NT2/D1 (cell line): Measurements from ENCODE around the gene CPSF3.
"Not testable (repeated sequence)": the region's sequence is repeated elsewhere in the genome, so short reads cannot be mapped to it uniquely, and the experiment has no call there.

Experiments
- DNase-seq: peaks from one replicate; pipeline ENCODE4 v3.0.0-alpha.2; 2011; ENCODE audit warnings: low read depth, low spot score
- H3K27me3 ChIP-seq: 2 replicates; pipeline ENCODE4 v1.6.0; 2011; ENCODE audit warnings: mild to moderate bottlenecking; ENCODE audit not compliant: insufficient read length, insufficient read depth
- H3K36me3 ChIP-seq: 2 replicates; pipeline ENCODE4 v1.6.1; 2011; ENCODE audit warnings: mild to moderate bottlenecking, low read length, mixed read lengths; ENCODE audit not compliant: insufficient read depth, insufficient read length
- H3K4me1 ChIP-seq: 2 replicates; pipeline ENCODE4 v1.5.1; 2011; ENCODE audit not compliant: insufficient read depth, insufficient read length
- H3K4me3 ChIP-seq: 2 replicates; pipeline ENCODE4 v1.5.1; 2011; ENCODE audit warnings: low read depth; ENCODE audit not compliant: insufficient read length
- H3K9ac ChIP-seq: 2 replicates; pipeline ENCODE4 v1.6.0; 2011; ENCODE audit warnings: low read depth; ENCODE audit not compliant: insufficient read length
- H3K9me3 ChIP-seq: 2 replicates; pipeline ENCODE4 v1.5.1; 2011; ENCODE audit warnings: mild to moderate bottlenecking, low read length; ENCODE audit not compliant: insufficient read depth
- SUZ12 ChIP-seq: IDR thresholded peaks from 2 replicates; pipeline ENCODE4 v1.6.1; 2011; ENCODE audit not compliant: insufficient read length, insufficient read depth; ENCODE audit errors: extremely low read depth
- YY1 ChIP-seq: IDR thresholded peaks from 2 replicates; pipeline ENCODE4 v1.6.1; 2011; ENCODE audit not compliant: insufficient read length, insufficient read depth
- ZNF274 ChIP-seq: IDR thresholded peaks from 2 replicates; pipeline ENCODE4 v1.6.1; 2011; ENCODE audit warnings: mild to moderate bottlenecking, low read depth, low read length

CPSF3 gene

GRCh38 chr2:9390151-9390850, 33.2 kb upstream of the CPSF3 start:
- peaks cover 32% of the 10 kb centered on the region for H3K36me3 ChIP-seq
- H3K4me1 ChIP-seq, result peaks cover 10% of the 10 kb centered on the region
- no peak overlapping the region for H3K9ac ChIP-seq
- H3K9me3 ChIP-seq, result no peaks in the 10 kb centered on the region
- H3K27me3 ChIP-seq, result no peaks in the 10 kb centered on the region
- TF ChIP-seq ZNF274, result no peak
- TF ChIP-seq YY1, result no peak
- TF ChIP-seq SUZ12, result no peak
- DNase-seq, result no peak
- no peak overlapping the region for H3K4me3 ChIP-seq

GRCh38 chr2:9390991-9391390, 32.5 kb upstream of the CPSF3 start:
- Histone ChIP-seq H3K27me3 (no peaks in the 10 kb centered on the region), H3K4me1 (peaks cover 10% of the 10 kb centered on the region), H3K4me3 (no peak overlapping the region), H3K36me3 (peaks cover 32% of the 10 kb centered on the region), H3K9ac (no peak overlapping the region), H3K9me3 (no peaks in the 10 kb centered on the region)
- DNase-seq, result no peak
- TF ChIP-seq YY1 (no peak), ZNF274 (no peak), SUZ12 (no peak)

- no peak overlapping the region for H3K4me3 ChIP-seq
- peaks cover 29% of the 10 kb centered on the region for H3K36me3 ChIP-seq
- TF ChIP-seq SUZ12 (no peak), ZNF274 (no peak), YY1 (no peak)
- no peaks in the 10 kb centered on the region for H3K27me3 ChIP-seq
- H3K9ac ChIP-seq, result peak overlapping the region; percentile 32
- no peaks in the 10 kb centered on the region for H3K9me3 ChIP-seq
- H3K4me1 ChIP-seq, result peaks cover 10% of the 10 kb centered on the region
- no peak for DNase-seq
These were observed 31.3 kb upstream of the CPSF3 start for GRCh38 chr2:9391961-9392720.

GRCh38 chr2:9392898-9393765, 30.3 kb upstream of the CPSF3 start:
- Histone ChIP-seq H3K9ac (peak overlapping the region; percentile 42), H3K36me3 (peaks cover 23% of the 10 kb centered on the region), H3K9me3 (no peaks in the 10 kb centered on the region), H3K4me3 (no peak overlapping the region), H3K4me1 (peaks cover 10% of the 10 kb centered on the region), H3K27me3 (no peaks in the 10 kb centered on the region)
- peak; percentile 22 for DNase-seq
- TF ChIP-seq SUZ12 (no peak), YY1 (no peak), ZNF274 (no peak)

GRCh38 chr2:9394816-9395215, 28.6 kb upstream of the CPSF3 start:
- TF ChIP-seq YY1 (no peak), SUZ12 (no peak)
- Histone ChIP-seq H3K4me3 (no peak overlapping the region), H3K36me3 (peaks cover 12% of the 10 kb centered on the region), H3K9ac (no peak overlapping the region), H3K9me3 (no peaks in the 10 kb centered on the region), H3K27me3 (no peaks in the 10 kb centered on the region), H3K4me1 (peaks cover 4% of the 10 kb centered on the region)
- DNase-seq, result no peak

GRCh38 chr2:9397201-9397600, 26.3 kb upstream of the CPSF3 start:
- TF ChIP-seq YY1 (no peak), ZNF274 (no peak), SUZ12 (no peak)
- no peaks in the 10 kb centered on the region for H3K27me3 ChIP-seq
- peaks cover 7% of the 10 kb centered on the region for H3K36me3 ChIP-seq
- no peak for DNase-seq
- H3K9ac ChIP-seq, result no peak overlapping the region
- H3K9me3 ChIP-seq, result no peaks in the 10 kb centered on the region
- no peak overlapping the region for H3K4me3 ChIP-seq
- H3K4me1 ChIP-seq, result peaks cover 3% of the 10 kb centered on the region

- H3K4me1 ChIP-seq, H3K9me3 ChIP-seq, H3K9ac ChIP-seq, DNase-seq, H3K27me3 ChIP-seq, H3K36me3 ChIP-seq, H3K4me3 ChIP-seq: not testable (repeated sequence)
These were observed 25.2 kb upstream of the CPSF3 start for GRCh38 chr2:9398251-9398650.
